ENCODE data around the gene R3HCC1L. TPM values are rescaled to one million over a fixed set of nuclear protein-coding genes. Genes with fewer than 3 reads are reported as not detected.

R3HCC1L gene
- total RNA-seq, 1 experiment from 2014 or later = 10.7 TPM

- Mint-ChIP-seq H3K4me3 (ENCODE audit: unreplicated experiment) (no peak overlapping the region), H3K9me3 (ENCODE audit: unreplicated experiment) (no peaks in the 10 kb centered on the region), H3K36me3 (ENCODE audit: insufficient read depth, unreplicated experiment) (peaks cover 43% of the 10 kb centered on the region), H3K4me1 (ENCODE audit: insufficient read depth, unreplicated experiment) (no peaks in the 10 kb centered on the region), H3K27ac (ENCODE audit: low read depth, unreplicated experiment) (no peak overlapping the region), H3K27me3 (ENCODE audit: insufficient read depth, unreplicated experiment) (no peaks in the 10 kb centered on the region)
- ChIA-PET CTCF (interaction anchor here (0.6 to 8.7 kb wide), 6 partner anchors 14 to 1033 kb away, joined by 3 to 52 read pairs (median 3); no protein-coding TSS in a partner anchor), POLR2A (interaction anchor here (1.2 to 1.3 kb wide), 2 partner anchors 9 to 14 kb away, joined by 3 to 4 read pairs; no protein-coding TSS in a partner anchor)
- intact Hi-C loops (cut with micrococcal nuclease) = no loop called here
- no peak for TF ChIP-seq CTCF (IDR thresholded peaks at IDR 0.05; ENCODE audit: unreplicated experiment)
- DNase-seq (ENCODE audit: unreplicated experiment) = no peak
- BruUV-seq (replicated peaks) = no TSS peak
These were observed 112.7 kb downstream of the R3HCC1L start for GRCh38 chr10:98246911-98247805.

- H3K27ac Mint-ChIP-seq (ENCODE audit: low read depth, unreplicated experiment) = no peak overlapping the region
- no peaks in the 10 kb centered on the region for H3K27me3 Mint-ChIP-seq (ENCODE audit: insufficient read depth, unreplicated experiment)
- ChIA-PET POLR2A (no interaction called here), CTCF (interaction anchor here (0.7 to 8.7 kb wide), 2 partner anchors 62 to 372 kb away, joined by 3 to 52 read pairs; no protein-coding TSS in a partner anchor)
- BruUV-seq (replicated peaks) = no TSS peak
- H3K36me3 Mint-ChIP-seq (ENCODE audit: insufficient read depth, unreplicated experiment) = peaks cover 36% of the 10 kb centered on the region
- no peak overlapping the region for H3K4me3 Mint-ChIP-seq (ENCODE audit: unreplicated experiment)
- no peaks in the 10 kb centered on the region for H3K9me3 Mint-ChIP-seq (ENCODE audit: unreplicated experiment)
- no peaks in the 10 kb centered on the region for H3K4me1 Mint-ChIP-seq (ENCODE audit: insufficient read depth, unreplicated experiment)
- intact Hi-C loops (cut with micrococcal nuclease) = no loop called here
- DNase-seq (ENCODE audit: unreplicated experiment) = no peak
- no peak for TF ChIP-seq CTCF (IDR thresholded peaks at IDR 0.05; ENCODE audit: unreplicated experiment)
These were observed 113.6 kb downstream of the R3HCC1L start for GRCh38 chr10:98248018-98248417.

- Mint-ChIP-seq H3K9me3 (ENCODE audit: unreplicated experiment) (no peaks in the 10 kb centered on the region), H3K27ac (ENCODE audit: low read depth, unreplicated experiment) (no peak overlapping the region), H3K27me3 (ENCODE audit: insufficient read depth, unreplicated experiment) (no peaks in the 10 kb centered on the region), H3K4me3 (ENCODE audit: unreplicated experiment) (no peak overlapping the region), H3K4me1 (ENCODE audit: insufficient read depth, unreplicated experiment) (no peaks in the 10 kb centered on the region), H3K36me3 (ENCODE audit: insufficient read depth, unreplicated experiment) (peaks cover 31% of the 10 kb centered on the region)
- BruUV-seq (replicated peaks) = no TSS peak
- ChIA-PET CTCF (interaction anchor here (8.7 kb wide), 1 partner anchor 61 kb away, joined by 52 read pairs; no protein-coding TSS in a partner anchor), POLR2A (no interaction called here)
- no peak for TF ChIP-seq CTCF (IDR thresholded peaks at IDR 0.05; ENCODE audit: unreplicated experiment)
- no peak for DNase-seq (ENCODE audit: unreplicated experiment)
- intact Hi-C loops (cut with micrococcal nuclease) = no loop called here
These were observed 114.7 kb downstream of the R3HCC1L start for GRCh38 chr10:98249134-98249533.

GRCh38 chr10:98251399-98251798 lies 116.9 kb downstream of the R3HCC1L start:
- DNase-seq (ENCODE audit: unreplicated experiment) = no peak
- POLR2A ChIA-PET = no interaction called here
- CTCF ChIA-PET = interaction anchor here (0.5 to 2.3 kb wide), 5 partner anchors 11 to 1028 kb away, joined by 3 to 8 read pairs (median 3); no protein-coding TSS in a partner anchor
- no TSS peak for BruUV-seq (replicated peaks)
- intact Hi-C loops (cut with micrococcal nuclease) = no loop called here
- Mint-ChIP-seq H3K4me3 (ENCODE audit: unreplicated experiment) (no peak overlapping the region), H3K4me1 (ENCODE audit: insufficient read depth, unreplicated experiment) (no peaks in the 10 kb centered on the region), H3K27me3 (ENCODE audit: insufficient read depth, unreplicated experiment) (no peaks in the 10 kb centered on the region), H3K36me3 (ENCODE audit: insufficient read depth, unreplicated experiment) (peaks cover 26% of the 10 kb centered on the region), H3K27ac (ENCODE audit: low read depth, unreplicated experiment) (no peak overlapping the region), H3K9me3 (ENCODE audit: unreplicated experiment) (no peaks in the 10 kb centered on the region)
- no peak for TF ChIP-seq CTCF (IDR thresholded peaks at IDR 0.05; ENCODE audit: unreplicated experiment)

Measured in MCF 10A (cell line).